Body of pancreas (tissue), 4 donors: ENCODE results near the gene PLCB1.

Source experiments
- CTCF ChIP-seq, 7 experiments: fragments of 450-650 bp in 4 of 7; fragments of 200-600 bp in 3 of 7; sonication (generic) in 3 of 7; IDR thresholded peaks; one replicate each; pipeline ENCODE4 v1.5.1; 2016 to 2019; ENCODE audit warnings: antibody characterized with exemption in 7 of 7
- POLR2A ChIP-seq, 3 donors: fragments of 450-650 bp; IDR thresholded peaks; one replicate each; pipeline ENCODE4 v1.6.1; 2016; ENCODE audit warnings: antibody characterized with exemption in 3 of 3, mild to moderate bottlenecking in 2 of 3

- TF ChIP-seq CTCF (IDR thresholded peaks at IDR 0.05) (no peak), POLR2A (IDR thresholded peaks at IDR 0.05) (no peak)
These were observed 663.3 kb downstream of the PLCB1 start for GRCh38 chr20:8795404-8795803.
